Right lobe of liver (tissue), 4 donors: Measurements from ENCODE around the gene P4HA2.

Experiments
- POLR2A ChIP-seq: fragments of 450-650 bp; IDR thresholded peaks from one replicate; pipeline ENCODE4 v1.6.1; 2017; ENCODE audit warnings: antibody characterized with exemption, mild to moderate bottlenecking
- TF ChIP-seq, protein P1 (sequence below), 4 donors: fragments of 200-600 bp in 3 of 4; fragments of 450-650 bp in 1 of 4; IDR thresholded peaks; one replicate each; pipeline versions ENCODE4 v1.5.1 to v1.8.0; 2016 to 2022; ENCODE audit warnings: antibody characterized with exemption in 4 of 4, mild to moderate bottlenecking in 2 of 4
- donor health status: DM: no; HTN: no; CAD: no.
- donor health status: DM: no; HTN: no; CAD: no.
- donor health status: DM: no; HTN: yes; CAD: no.

DNA sequence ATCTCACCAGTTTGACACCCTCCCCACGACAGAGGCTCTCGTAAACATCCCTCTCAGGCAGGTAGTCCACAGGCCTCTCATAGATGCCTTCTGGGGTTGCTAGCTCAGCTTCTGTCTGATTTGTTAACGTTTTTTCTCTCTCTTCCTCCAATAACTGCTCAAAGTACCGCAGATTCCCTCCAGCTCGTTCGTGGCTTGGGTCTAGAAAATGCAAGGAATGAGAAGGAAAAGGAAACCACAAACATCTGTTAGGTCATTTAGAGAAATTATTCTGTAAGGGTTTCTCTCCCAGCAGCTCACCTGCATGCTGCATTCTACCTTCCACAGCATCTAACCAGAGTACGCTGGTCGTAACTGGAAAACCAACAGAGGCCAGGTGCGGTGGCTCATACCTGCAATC lies 18.5 kb downstream of the P4HA2 start:
- TF ChIP-seq, protein P1, sequence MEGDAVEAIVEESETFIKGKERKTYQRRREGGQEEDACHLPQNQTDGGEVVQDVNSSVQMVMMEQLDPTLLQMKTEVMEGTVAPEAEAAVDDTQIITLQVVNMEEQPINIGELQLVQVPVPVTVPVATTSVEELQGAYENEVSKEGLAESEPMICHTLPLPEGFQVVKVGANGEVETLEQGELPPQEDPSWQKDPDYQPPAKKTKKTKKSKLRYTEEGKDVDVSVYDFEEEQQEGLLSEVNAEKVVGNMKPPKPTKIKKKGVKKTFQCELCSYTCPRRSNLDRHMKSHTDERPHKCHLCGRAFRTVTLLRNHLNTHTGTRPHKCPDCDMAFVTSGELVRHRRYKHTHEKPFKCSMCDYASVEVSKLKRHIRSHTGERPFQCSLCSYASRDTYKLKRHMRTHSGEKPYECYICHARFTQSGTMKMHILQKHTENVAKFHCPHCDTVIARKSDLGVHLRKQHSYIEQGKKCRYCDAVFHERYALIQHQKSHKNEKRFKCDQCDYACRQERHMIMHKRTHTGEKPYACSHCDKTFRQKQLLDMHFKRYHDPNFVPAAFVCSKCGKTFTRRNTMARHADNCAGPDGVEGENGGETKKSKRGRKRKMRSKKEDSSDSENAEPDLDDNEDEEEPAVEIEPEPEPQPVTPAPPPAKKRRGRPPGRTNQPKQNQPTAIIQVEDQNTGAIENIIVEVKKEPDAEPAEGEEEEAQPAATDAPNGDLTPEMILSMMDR (IDR thresholded peaks at IDR 0.05) = no peak
- no peak for TF ChIP-seq POLR2A
